Measurements from ENCODE around the gene CYP4F22. TPM values are rescaled to one million over a fixed set of nuclear protein-coding genes. Genes with fewer than 3 reads are reported as not detected.
A peak's percentile ranks its signal among the peaks of the same experiment; 100 is the strongest.

The CYP4F22 gene
- total RNA-seq, 2 experiments from 2014 or later, result 0.19 to 0.28 TPM

- Histone ChIP-seq H3K4me3 (ENCODE audit: low read length) (no peak overlapping the region), H3K9me3 (ENCODE audit: control insufficient read depth in 1 of 2, insufficient read depth in 1 of 2, low read length in 2 of 2) (peaks cover 0 to 3% of the 10 kb centered on the region in 2 experiments), H3K27ac (ENCODE audit: low read depth in 1 of 2, low read length in 2 of 2) (no peak overlapping the region), H3K27me3 (ENCODE audit: control insufficient read depth in 1 of 2, insufficient read depth in 2 of 2, low read length in 2 of 2) (peaks cover 0 to 6% of the 10 kb centered on the region in 2 experiments), H3K4me1 (ENCODE audit: insufficient read depth, low read length) (no peaks in the 10 kb centered on the region), H3K36me3 (ENCODE audit: insufficient read depth, low read length) (no peaks in the 10 kb centered on the region)
- peaks cover 29% of the 10 kb centered on the region for H3K27me3 Mint-ChIP-seq
- H3K36me3 Mint-ChIP-seq (ENCODE audit: low read depth), result no peaks in the 10 kb centered on the region
- ATAC-seq (ENCODE audit: poor library complexity) (no peak), DNase-seq (no peak)
- ChIA-PET CTCF (no interaction called here), POLR2A (no interaction called here)
- TF ChIP-seq CTCF (IDR thresholded peaks at IDR 0.05), result no peak
- H3K27ac Mint-ChIP-seq, result no peak overlapping the region
- intact Hi-C loops (cut with DNase I, micrococcal nuclease), result no loop called here
- H3K9me3 Mint-ChIP-seq, result no peaks in the 10 kb centered on the region
- no peak overlapping the region for H3K4me3 Mint-ChIP-seq
- no peaks in the 10 kb centered on the region for H3K4me1 Mint-ChIP-seq (ENCODE audit: low read depth)
Measured at GRCh38 chr19:15577184-15577771, 69.0 kb downstream of the CYP4F22 start.

DNA sequence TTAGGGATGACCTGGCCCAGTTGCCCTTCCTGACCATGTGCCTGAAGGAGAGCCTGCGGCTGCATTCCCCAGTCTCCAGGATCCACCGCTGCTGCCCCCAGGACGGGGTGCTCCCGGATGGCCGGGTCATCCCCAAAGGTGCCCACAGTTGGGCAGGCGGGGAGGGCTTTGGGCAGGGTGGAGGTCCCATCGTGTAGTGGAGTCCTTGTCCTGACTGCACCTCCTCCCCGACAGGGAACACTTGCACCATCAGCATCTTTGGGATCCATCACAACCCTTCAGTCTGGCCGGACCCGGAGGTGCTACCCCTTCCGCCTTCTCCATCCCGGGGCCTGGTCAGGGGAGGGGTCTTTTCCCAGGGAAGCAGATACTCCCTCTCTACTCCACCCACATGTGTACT is 75.0 kb downstream of the CYP4F22 start:
- Histone ChIP-seq H3K27me3 (ENCODE audit: control insufficient read depth in 1 of 2, insufficient read depth in 2 of 2, low read length in 2 of 2) (peaks cover 12 to 14% of the 10 kb centered on the region in 2 experiments), H3K4me1 (ENCODE audit: insufficient read depth, low read length) (peaks cover 8% of the 10 kb centered on the region), H3K9me3 (ENCODE audit: control insufficient read depth in 1 of 2, insufficient read depth in 1 of 2, low read length in 2 of 2) (peaks cover 0 to 8% of the 10 kb centered on the region in 2 experiments), H3K36me3 (ENCODE audit: insufficient read depth, low read length) (no peaks in the 10 kb centered on the region), H3K27ac (ENCODE audit: low read depth in 1 of 2, low read length in 2 of 2) (no peak overlapping the region), H3K4me3 (ENCODE audit: low read length) (no peak overlapping the region)
- H3K36me3 Mint-ChIP-seq (ENCODE audit: low read depth), result no peaks in the 10 kb centered on the region
- no peaks in the 10 kb centered on the region for H3K9me3 Mint-ChIP-seq
- H3K27me3 Mint-ChIP-seq, result peaks cover 32% of the 10 kb centered on the region
- ChIA-PET CTCF (no interaction called here), POLR2A (no interaction called here)
- intact Hi-C loops (cut with DNase I, micrococcal nuclease), result no loop called here
- ATAC-seq (ENCODE audit: poor library complexity) (no peak), DNase-seq (peak in 1 of 14 experiments; percentile 8)
- H3K4me1 Mint-ChIP-seq (ENCODE audit: low read depth), result peaks cover 6% of the 10 kb centered on the region
- no peak overlapping the region for H3K4me3 Mint-ChIP-seq
- no peak for TF ChIP-seq CTCF (IDR thresholded peaks at IDR 0.05)
- H3K27ac Mint-ChIP-seq, result no peak overlapping the region

GRCh38 chr19:15584095-15584494 is 75.8 kb downstream of the CYP4F22 start:
- DNase-seq, result no peak
- Mint-ChIP-seq H3K4me3 (no peak overlapping the region), H3K27ac (no peak overlapping the region), H3K36me3 (ENCODE audit: low read depth) (no peaks in the 10 kb centered on the region), H3K27me3 (peaks cover 35% of the 10 kb centered on the region), H3K4me1 (ENCODE audit: low read depth) (peaks cover 6% of the 10 kb centered on the region), H3K9me3 (no peaks in the 10 kb centered on the region)
- H3K4me3 ChIP-seq (ENCODE audit: low read length), result peak overlapping the region; percentile 29
- POLR2A ChIA-PET, result no interaction called here
- CTCF ChIA-PET, result no interaction called here
- TF ChIP-seq CTCF (IDR thresholded peaks at IDR 0.05), result no peak
- no peak for ATAC-seq (ENCODE audit: poor library complexity)
- no peak overlapping the region for H3K27ac ChIP-seq (ENCODE audit: low read depth in 1 of 2, low read length in 2 of 2)
- peaks cover 0 to 8% of the 10 kb centered on the region in 2 experiments for H3K9me3 ChIP-seq (ENCODE audit: control insufficient read depth in 1 of 2, insufficient read depth in 1 of 2, low read length in 2 of 2)
- H3K36me3 ChIP-seq (ENCODE audit: insufficient read depth, low read length), result no peaks in the 10 kb centered on the region
- H3K4me1 ChIP-seq (ENCODE audit: insufficient read depth, low read length), result peaks cover 8% of the 10 kb centered on the region
- peaks cover 12 to 14% of the 10 kb centered on the region in 2 experiments for H3K27me3 ChIP-seq (ENCODE audit: control insufficient read depth in 1 of 2, insufficient read depth in 2 of 2, low read length in 2 of 2)
- intact Hi-C loops (cut with DNase I, micrococcal nuclease), result loop anchor here in 1 of 2 experiments (2.0 kb wide), 2 partner anchors 285 to 599 kb away; no protein-coding TSS in a partner anchor
